ENCODE data around the gene GIT2.

Gene GIT2

DNA sequence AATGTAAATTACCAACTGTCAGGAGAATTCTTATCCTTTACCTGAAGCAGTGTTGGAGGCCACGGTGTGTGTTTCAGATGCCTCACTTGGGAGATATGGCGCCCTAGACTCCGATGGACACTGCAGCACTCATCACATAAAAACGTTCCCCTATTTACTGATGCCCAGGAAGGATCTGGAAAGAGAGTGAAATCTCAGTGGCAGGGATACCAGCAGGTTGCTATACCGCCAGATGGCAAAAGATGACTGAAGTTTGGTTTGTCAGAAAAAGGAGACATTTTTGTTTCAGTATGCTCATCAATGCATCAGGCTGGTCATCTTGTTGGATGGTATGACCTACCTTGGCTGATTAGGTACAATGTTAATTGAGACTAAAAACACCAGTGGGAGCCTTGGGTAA lies 4.6 kb downstream of the GIT2 start:
- H3K27me3 ChIP-seq (ENCODE audit: control insufficient read depth, low read length) = no peaks in the 10 kb centered on the region
- H3K4me1 ChIP-seq (ENCODE audit: control insufficient read depth, low read length) = peaks cover 38% of the 10 kb centered on the region
- no peaks in the 10 kb centered on the region for H3K9me3 ChIP-seq (ENCODE audit: control insufficient read depth, insufficient read depth, low read length)
- no peak overlapping the region for H3K27ac ChIP-seq (ENCODE audit: low read depth, low read length)
- H3F3A ChIP-seq (ENCODE audit: control insufficient read depth, insufficient read depth) = peaks cover 21% of the 10 kb centered on the region
- no peak overlapping the region for H3K4me3 ChIP-seq (ENCODE audit: low read length)
- TF ChIP-seq, protein P1, sequence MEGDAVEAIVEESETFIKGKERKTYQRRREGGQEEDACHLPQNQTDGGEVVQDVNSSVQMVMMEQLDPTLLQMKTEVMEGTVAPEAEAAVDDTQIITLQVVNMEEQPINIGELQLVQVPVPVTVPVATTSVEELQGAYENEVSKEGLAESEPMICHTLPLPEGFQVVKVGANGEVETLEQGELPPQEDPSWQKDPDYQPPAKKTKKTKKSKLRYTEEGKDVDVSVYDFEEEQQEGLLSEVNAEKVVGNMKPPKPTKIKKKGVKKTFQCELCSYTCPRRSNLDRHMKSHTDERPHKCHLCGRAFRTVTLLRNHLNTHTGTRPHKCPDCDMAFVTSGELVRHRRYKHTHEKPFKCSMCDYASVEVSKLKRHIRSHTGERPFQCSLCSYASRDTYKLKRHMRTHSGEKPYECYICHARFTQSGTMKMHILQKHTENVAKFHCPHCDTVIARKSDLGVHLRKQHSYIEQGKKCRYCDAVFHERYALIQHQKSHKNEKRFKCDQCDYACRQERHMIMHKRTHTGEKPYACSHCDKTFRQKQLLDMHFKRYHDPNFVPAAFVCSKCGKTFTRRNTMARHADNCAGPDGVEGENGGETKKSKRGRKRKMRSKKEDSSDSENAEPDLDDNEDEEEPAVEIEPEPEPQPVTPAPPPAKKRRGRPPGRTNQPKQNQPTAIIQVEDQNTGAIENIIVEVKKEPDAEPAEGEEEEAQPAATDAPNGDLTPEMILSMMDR (IDR thresholded peaks at IDR 0.05; ENCODE audit: low read depth, low read length, poor library complexity, severe bottlenecking) = no peak
- TF ChIP-seq EZH2phosphoT487 (IDR thresholded peaks at IDR 0.05; ENCODE audit: borderline replicate concordance, low read length) = no peak
- peaks cover 77% of the 10 kb centered on the region for H3K36me3 ChIP-seq (ENCODE audit: control insufficient read depth, low read length)
- peaks cover 16% of the 10 kb centered on the region for H4K20me1 ChIP-seq (ENCODE audit: control insufficient read depth, insufficient read depth, low read depth, low read length)
- no peaks in the 10 kb centered on the region for H3K9me2 ChIP-seq (replicated peaks; ENCODE audit: control insufficient read depth, low read length)
- no peak overlapping the region for H3K4me2 ChIP-seq (ENCODE audit: low read length)
- peaks cover 84% of the 10 kb centered on the region for H3K79me2 ChIP-seq (ENCODE audit: control insufficient read depth, low read length)

GRCh38 chr12:109989380-109989779 lies 6.8 kb downstream of the GIT2 start:
- Histone ChIP-seq H4K20me1 (ENCODE audit: control insufficient read depth, insufficient read depth, low read depth, low read length) (peaks cover 16% of the 10 kb centered on the region), H3K36me3 (ENCODE audit: control insufficient read depth, low read length) (peaks cover 82% of the 10 kb centered on the region), H3F3A (ENCODE audit: control insufficient read depth, insufficient read depth) (peaks cover 6% of the 10 kb centered on the region), H3K4me1 (ENCODE audit: control insufficient read depth, low read length) (peaks cover 26% of the 10 kb centered on the region), H3K9me3 (ENCODE audit: control insufficient read depth, insufficient read depth, low read length) (no peaks in the 10 kb centered on the region), H3K4me3 (ENCODE audit: low read length) (no peak overlapping the region), H3K9me2 (replicated peaks; ENCODE audit: control insufficient read depth, low read length) (no peaks in the 10 kb centered on the region), H3K79me2 (ENCODE audit: control insufficient read depth, low read length) (peaks cover 79% of the 10 kb centered on the region), H3K4me2 (ENCODE audit: low read length) (no peak overlapping the region), H3K27me3 (ENCODE audit: control insufficient read depth, low read length) (no peaks in the 10 kb centered on the region), H3K27ac (ENCODE audit: low read depth, low read length) (no peak overlapping the region)
- TF ChIP-seq EZH2phosphoT487 (IDR thresholded peaks at IDR 0.05; ENCODE audit: borderline replicate concordance, low read length) = no peak
- TF ChIP-seq, protein P1 (IDR thresholded peaks at IDR 0.05; ENCODE audit: low read depth, low read length, poor library complexity, severe bottlenecking) = no peak

DNA sequence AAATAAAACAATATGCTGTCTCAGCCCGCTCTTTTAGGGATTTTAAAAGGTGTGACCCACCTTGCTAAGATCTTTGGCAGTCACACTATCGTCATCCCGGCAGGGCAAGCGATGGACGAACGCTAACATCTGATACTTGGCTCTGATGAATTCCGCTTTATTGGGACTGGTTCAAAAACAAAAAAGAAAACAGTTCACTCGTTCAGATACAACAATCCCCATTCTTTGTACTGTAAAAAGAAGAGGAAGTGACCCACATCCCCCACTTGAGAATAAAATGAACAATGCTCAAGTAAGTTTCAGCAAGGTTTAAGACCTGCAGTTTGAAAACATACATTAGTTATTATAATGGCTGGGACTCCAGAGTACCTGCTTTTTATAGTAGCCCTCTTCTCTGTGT lies 7.3 kb downstream of the GIT2 start:
- no peaks in the 10 kb centered on the region for H3K9me2 ChIP-seq (replicated peaks; ENCODE audit: control insufficient read depth, low read length)
- H3K4me1 ChIP-seq (ENCODE audit: control insufficient read depth, low read length) = peaks cover 22% of the 10 kb centered on the region
- H3K27ac ChIP-seq (ENCODE audit: low read depth, low read length) = no peak overlapping the region
- no peaks in the 10 kb centered on the region for H3K9me3 ChIP-seq (ENCODE audit: control insufficient read depth, insufficient read depth, low read length)
- H3K4me2 ChIP-seq (ENCODE audit: low read length) = no peak overlapping the region
- H4K20me1 ChIP-seq (ENCODE audit: control insufficient read depth, insufficient read depth, low read depth, low read length) = peaks cover 16% of the 10 kb centered on the region
- no peak for TF ChIP-seq EZH2phosphoT487 (IDR thresholded peaks at IDR 0.05; ENCODE audit: borderline replicate concordance, low read length)
- TF ChIP-seq, protein P1 (IDR thresholded peaks at IDR 0.05; ENCODE audit: low read depth, low read length, poor library complexity, severe bottlenecking) = no peak
- H3F3A ChIP-seq (ENCODE audit: control insufficient read depth, insufficient read depth) = peaks cover 1% of the 10 kb centered on the region; the same call in 1 of the 2 replicates
- H3K27me3 ChIP-seq (ENCODE audit: control insufficient read depth, low read length) = no peaks in the 10 kb centered on the region
- peaks cover 84% of the 10 kb centered on the region for H3K36me3 ChIP-seq (ENCODE audit: control insufficient read depth, low read length)
- H3K79me2 ChIP-seq (ENCODE audit: control insufficient read depth, low read length) = peaks cover 74% of the 10 kb centered on the region
- no peak overlapping the region for H3K4me3 ChIP-seq (ENCODE audit: low read length)
